Fibroblast of lung (primary cell): ENCODE results near the gene MAML2.

Source experiments
- EZH2 ChIP-seq: IDR thresholded peaks from 2 replicates; pipeline ENCODE4 v1.5.1; 2012; ENCODE audit warnings: low read length, control low read depth, mild to moderate bottlenecking; ENCODE audit errors: missing control alignments
- TF ChIP-seq, protein P1 (sequence below), 2 donors: IDR thresholded peaks in 1 of 2; conservative IDR thresholded peaks in 1 of 2; 1 replicate in 1 of 2; 2 replicates in 1 of 2; pipeline ENCODE4 v1.5.1; 2011 to 2012; ENCODE audit warnings: low read length in 2 of 2, control low read depth in 1 of 2, inconsistent platforms in 1 of 2, low read depth in 1 of 2, mild to moderate bottlenecking in 1 of 2

DNA sequence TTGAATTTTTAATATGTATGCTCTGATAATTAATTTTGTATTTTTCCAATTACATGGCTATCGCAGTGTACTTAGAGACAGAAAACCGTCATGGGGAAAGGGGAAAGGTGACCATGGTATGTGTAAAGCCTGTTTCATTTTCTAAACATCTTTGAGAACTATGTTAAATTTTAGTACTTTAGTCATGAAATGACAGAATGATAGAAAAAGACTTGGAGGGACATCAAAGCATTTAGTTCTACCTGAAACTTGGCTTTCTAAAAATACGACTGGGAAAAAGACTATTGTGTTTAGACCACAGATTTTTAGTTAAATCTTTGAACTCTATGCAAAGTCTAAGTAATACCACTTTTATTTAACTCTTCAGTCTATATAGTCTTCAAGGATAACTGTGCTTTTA lies 54.1 kb downstream of the MAML2 start:
- TF ChIP-seq, protein P1, sequence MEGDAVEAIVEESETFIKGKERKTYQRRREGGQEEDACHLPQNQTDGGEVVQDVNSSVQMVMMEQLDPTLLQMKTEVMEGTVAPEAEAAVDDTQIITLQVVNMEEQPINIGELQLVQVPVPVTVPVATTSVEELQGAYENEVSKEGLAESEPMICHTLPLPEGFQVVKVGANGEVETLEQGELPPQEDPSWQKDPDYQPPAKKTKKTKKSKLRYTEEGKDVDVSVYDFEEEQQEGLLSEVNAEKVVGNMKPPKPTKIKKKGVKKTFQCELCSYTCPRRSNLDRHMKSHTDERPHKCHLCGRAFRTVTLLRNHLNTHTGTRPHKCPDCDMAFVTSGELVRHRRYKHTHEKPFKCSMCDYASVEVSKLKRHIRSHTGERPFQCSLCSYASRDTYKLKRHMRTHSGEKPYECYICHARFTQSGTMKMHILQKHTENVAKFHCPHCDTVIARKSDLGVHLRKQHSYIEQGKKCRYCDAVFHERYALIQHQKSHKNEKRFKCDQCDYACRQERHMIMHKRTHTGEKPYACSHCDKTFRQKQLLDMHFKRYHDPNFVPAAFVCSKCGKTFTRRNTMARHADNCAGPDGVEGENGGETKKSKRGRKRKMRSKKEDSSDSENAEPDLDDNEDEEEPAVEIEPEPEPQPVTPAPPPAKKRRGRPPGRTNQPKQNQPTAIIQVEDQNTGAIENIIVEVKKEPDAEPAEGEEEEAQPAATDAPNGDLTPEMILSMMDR (conservative IDR thresholded peaks at IDR 0.05 in 1 of 2, IDR thresholded peaks at IDR 0.05 in 1 of 2; ENCODE audit: low read depth in 1 of 2, low read length in 2 of 2) = no peak
- no peak for TF ChIP-seq EZH2
